ENCODE data around the gene MAST4.
A peak's percentile ranks its signal among the peaks of the same experiment; 100 is the strongest.

MAST4 gene

GRCh38 chr5:66989781-66990180, 393.6 kb downstream of the MAST4 start:
- no peaks in the 10 kb centered on the region for H3K27me3 ChIP-seq (ENCODE audit: control insufficient read depth in 1 of 2, insufficient read depth in 2 of 2, low read length in 2 of 2)
- H3K9me3 ChIP-seq (ENCODE audit: low read length) = no peaks in the 10 kb centered on the region
- H3K27ac ChIP-seq (ENCODE audit: low read depth, low read length) = no peak overlapping the region

GRCh38 chr5:66991746-66992145, 395.6 kb downstream of the MAST4 start:
- Histone ChIP-seq H3K9ac (ENCODE audit: low read length) (no peak overlapping the region), H3K4me3 (ENCODE audit: low read depth in 1 of 2, low read length in 2 of 2) (no peak overlapping the region), H3K27me3 (ENCODE audit: control insufficient read depth in 1 of 2, insufficient read depth in 2 of 2, low read length in 2 of 2) (no peaks in the 10 kb centered on the region), H3K27ac (ENCODE audit: low read depth, low read length) (no peak overlapping the region), H3K36me3 (ENCODE audit: insufficient read depth, low read length) (no peaks in the 10 kb centered on the region), H3K4me1 (ENCODE audit: insufficient read depth, low read length) (peaks cover 12% of the 10 kb centered on the region), H3K9me3 (ENCODE audit: low read length) (no peaks in the 10 kb centered on the region)

More at GRCh38 chr5:66989781-66990180, 393.6 kb downstream of the MAST4 start:
- H3K36me3 ChIP-seq (ENCODE audit: insufficient read depth, low read length) = no peaks in the 10 kb centered on the region
- H3K9ac ChIP-seq (ENCODE audit: low read length) = no peak overlapping the region
- no peak overlapping the region for H3K4me3 ChIP-seq (ENCODE audit: low read depth in 1 of 2, low read length in 2 of 2)
- H3K4me1 ChIP-seq (ENCODE audit: insufficient read depth, low read length) = peaks cover 12% of the 10 kb centered on the region

- H3K36me3 ChIP-seq (ENCODE audit: insufficient read depth, low read length) = no peaks in the 10 kb centered on the region
- no peaks in the 10 kb centered on the region for H3K27me3 ChIP-seq (ENCODE audit: control insufficient read depth in 1 of 2, insufficient read depth in 2 of 2, low read length in 2 of 2)
- no peak overlapping the region for H3K4me3 ChIP-seq (ENCODE audit: low read depth in 1 of 2, low read length in 2 of 2)
- H3K9ac ChIP-seq (ENCODE audit: low read length) = no peak overlapping the region
- peaks cover 9% of the 10 kb centered on the region for H3K4me1 ChIP-seq (ENCODE audit: insufficient read depth, low read length)
- H3K27ac ChIP-seq (ENCODE audit: low read depth, low read length) = no peak overlapping the region
- no peaks in the 10 kb centered on the region for H3K9me3 ChIP-seq (ENCODE audit: low read length)
Observed at GRCh38 chr5:66992547-66992946, 396.4 kb downstream of the MAST4 start.

- H3K27ac ChIP-seq (ENCODE audit: low read depth, low read length) = no peak overlapping the region
- no peaks in the 10 kb centered on the region for H3K9me3 ChIP-seq (ENCODE audit: low read length)
- H3K4me3 ChIP-seq (ENCODE audit: low read depth in 1 of 2, low read length in 2 of 2) = no peak overlapping the region
- no peaks in the 10 kb centered on the region for H3K36me3 ChIP-seq (ENCODE audit: insufficient read depth, low read length)
- H3K27me3 ChIP-seq (ENCODE audit: control insufficient read depth in 1 of 2, insufficient read depth in 2 of 2, low read length in 2 of 2) = no peaks in the 10 kb centered on the region
- H3K4me1 ChIP-seq (ENCODE audit: insufficient read depth, low read length) = peaks cover under 1% of the 10 kb centered on the region
- H3K9ac ChIP-seq (ENCODE audit: low read length) = no peak overlapping the region
Observed at GRCh38 chr5:66993448-66993847, 397.3 kb downstream of the MAST4 start.

GRCh38 chr5:66993882-66994281, 397.7 kb downstream of the MAST4 start:
- Histone ChIP-seq H3K27ac (ENCODE audit: low read depth, low read length) (no peak overlapping the region), H3K36me3 (ENCODE audit: insufficient read depth, low read length) (no peaks in the 10 kb centered on the region), H3K4me1 (ENCODE audit: insufficient read depth, low read length) (no peaks in the 10 kb centered on the region), H3K9me3 (ENCODE audit: low read length) (no peaks in the 10 kb centered on the region), H3K27me3 (ENCODE audit: control insufficient read depth in 1 of 2, insufficient read depth in 2 of 2, low read length in 2 of 2) (no peaks in the 10 kb centered on the region), H3K4me3 (ENCODE audit: low read depth in 1 of 2, low read length in 2 of 2) (no peak overlapping the region), H3K9ac (ENCODE audit: low read length) (no peak overlapping the region)

GRCh38 chr5:66994790-66995189, 398.6 kb downstream of the MAST4 start:
- H3K36me3 ChIP-seq (ENCODE audit: insufficient read depth, low read length) = no peaks in the 10 kb centered on the region
- H3K27me3 ChIP-seq (ENCODE audit: control insufficient read depth in 1 of 2, insufficient read depth in 2 of 2, low read length in 2 of 2) = no peaks in the 10 kb centered on the region
- no peak overlapping the region for H3K4me3 ChIP-seq (ENCODE audit: low read depth in 1 of 2, low read length in 2 of 2)
- no peaks in the 10 kb centered on the region for H3K9me3 ChIP-seq (ENCODE audit: low read length)
- H3K9ac ChIP-seq (ENCODE audit: low read length) = no peak overlapping the region
- no peaks in the 10 kb centered on the region for H3K4me1 ChIP-seq (ENCODE audit: insufficient read depth, low read length)
- H3K27ac ChIP-seq (ENCODE audit: low read depth, low read length) = no peak overlapping the region

GRCh38 chr5:67000794-67001475, 404.7 kb downstream of the MAST4 start:
- Histone ChIP-seq H3K27ac (ENCODE audit: low read depth, low read length) (no peak overlapping the region), H3K27me3 (ENCODE audit: control insufficient read depth in 1 of 2, insufficient read depth in 2 of 2, low read length in 2 of 2) (no peaks in the 10 kb centered on the region), H3K4me1 (ENCODE audit: insufficient read depth, low read length) (peaks cover 6% of the 10 kb centered on the region), H3K36me3 (ENCODE audit: insufficient read depth, low read length) (no peaks in the 10 kb centered on the region), H3K4me3 (ENCODE audit: low read depth in 1 of 2, low read length in 2 of 2) (no peak overlapping the region), H3K9me3 (ENCODE audit: low read length) (no peaks in the 10 kb centered on the region), H3K9ac (ENCODE audit: low read length) (no peak overlapping the region)

- Histone ChIP-seq H3K4me1 (ENCODE audit: insufficient read depth, low read length) (peaks cover 21% of the 10 kb centered on the region), H3K9ac (ENCODE audit: low read length) (no peak overlapping the region), H3K4me3 (ENCODE audit: low read depth in 1 of 2, low read length in 2 of 2) (peak overlapping the region; percentile 52 to 66), H3K36me3 (ENCODE audit: insufficient read depth, low read length) (no peaks in the 10 kb centered on the region), H3K27ac (ENCODE audit: low read depth, low read length) (peak overlapping the region; percentile 83), H3K27me3 (ENCODE audit: control insufficient read depth in 1 of 2, insufficient read depth in 2 of 2, low read length in 2 of 2) (no peaks in the 10 kb centered on the region), H3K9me3 (ENCODE audit: low read length) (no peaks in the 10 kb centered on the region)
Observed at GRCh38 chr5:67002832-67003684, 406.9 kb downstream of the MAST4 start.

- Histone ChIP-seq H3K9ac (ENCODE audit: low read length) (peak overlapping the region; percentile 69), H3K9me3 (ENCODE audit: low read length) (no peaks in the 10 kb centered on the region), H3K27ac (ENCODE audit: low read depth, low read length) (peak overlapping the region; percentile 83), H3K27me3 (ENCODE audit: control insufficient read depth in 1 of 2, insufficient read depth in 2 of 2, low read length in 2 of 2) (no peaks in the 10 kb centered on the region), H3K36me3 (ENCODE audit: insufficient read depth, low read length) (no peaks in the 10 kb centered on the region), H3K4me3 (ENCODE audit: low read depth in 1 of 2, low read length in 2 of 2) (peak overlapping the region; percentile 52 to 66), H3K4me1 (ENCODE audit: insufficient read depth, low read length) (peaks cover 25% of the 10 kb centered on the region)
Observed at GRCh38 chr5:67003685-67003934, 407.4 kb downstream of the MAST4 start.

GRCh38 chr5:67003935-67004729, 407.9 kb downstream of the MAST4 start:
- Histone ChIP-seq H3K4me1 (ENCODE audit: insufficient read depth, low read length) (peaks cover 29% of the 10 kb centered on the region), H3K4me3 (ENCODE audit: low read depth in 1 of 2, low read length in 2 of 2) (peak overlapping the region; percentile 52 to 66), H3K9me3 (ENCODE audit: low read length) (no peaks in the 10 kb centered on the region), H3K27ac (ENCODE audit: low read depth, low read length) (peak overlapping the region; percentile 83), H3K9ac (ENCODE audit: low read length) (peak overlapping the region; percentile 69), H3K27me3 (ENCODE audit: control insufficient read depth in 1 of 2, insufficient read depth in 2 of 2, low read length in 2 of 2) (no peaks in the 10 kb centered on the region), H3K36me3 (ENCODE audit: insufficient read depth, low read length) (no peaks in the 10 kb centered on the region)

GRCh38 chr5:67004730-67005350, 408.6 kb downstream of the MAST4 start:
- Histone ChIP-seq H3K9me3 (ENCODE audit: low read length) (no peaks in the 10 kb centered on the region), H3K27ac (ENCODE audit: low read depth, low read length) (peak overlapping the region; percentile 83), H3K4me3 (ENCODE audit: low read depth in 1 of 2, low read length in 2 of 2) (peak overlapping the region; percentile 52 to 66), H3K9ac (ENCODE audit: low read length) (peak overlapping the region; percentile 69), H3K36me3 (ENCODE audit: insufficient read depth, low read length) (no peaks in the 10 kb centered on the region), H3K4me1 (ENCODE audit: insufficient read depth, low read length) (peaks cover 33% of the 10 kb centered on the region), H3K27me3 (ENCODE audit: control insufficient read depth in 1 of 2, insufficient read depth in 2 of 2, low read length in 2 of 2) (no peaks in the 10 kb centered on the region)
